Neuronal stem cell (in vitro differentiated cells): ENCODE measurements around the gene ZDHHC22.

ENCODE experiments used
- DNase-seq: peaks from one replicate; pipeline ENCODE4 v3.0.0-alpha.2; 2013; ENCODE audit warnings: low spot score
- H2AFZ ChIP-seq: one replicate; pipeline ENCODE4 v1.6.1; 2013; ENCODE audit warnings: mild to moderate bottlenecking, low read length, inconsistent platforms
- H2AK5ac ChIP-seq: 2 replicates; pipeline ENCODE4 v1.6.1; 2013; ENCODE audit warnings: low read depth, mild to moderate bottlenecking, inconsistent platforms, low read length, moderate library complexity, mixed read lengths
- H2BK120ac ChIP-seq: 2 replicates; pipeline ENCODE4 v1.6.1; 2013; ENCODE audit warnings: low read depth, mild to moderate bottlenecking, inconsistent platforms, low read length, moderate library complexity, mixed read lengths
- H2BK12ac ChIP-seq: one replicate; pipeline ENCODE4 v1.6.1; 2013; ENCODE audit warnings: low read length, inconsistent platforms
- H2BK15ac ChIP-seq: 2 replicates; pipeline ENCODE4 v1.6.1; 2013; ENCODE audit warnings: mild to moderate bottlenecking, low read length, inconsistent platforms, mixed read lengths
- H2BK5ac ChIP-seq: one replicate; pipeline ENCODE4 v1.6.1; 2013; ENCODE audit warnings: inconsistent platforms, mild to moderate bottlenecking, low read length, moderate library complexity
- H3K14ac ChIP-seq: one replicate; pipeline ENCODE4 v1.6.1; 2013; ENCODE audit warnings: low read length, inconsistent platforms
- H3K18ac ChIP-seq: 2 replicates; pipeline ENCODE4 v1.6.1; 2013; ENCODE audit warnings: low read length, inconsistent platforms
- H3K23ac ChIP-seq: 2 replicates; pipeline ENCODE4 v1.6.1; 2013; ENCODE audit warnings: low read depth, mild to moderate bottlenecking, mixed read lengths, low read length, inconsistent platforms; ENCODE audit not compliant: poor library complexity
- H3K27ac ChIP-seq: replicated peaks from 3 replicates; pipeline ENCODE4 v1.5.1; 2013; ENCODE audit warnings: low read length, inconsistent platforms
- H3K27me3 ChIP-seq, 3 experiments: 2 replicates each; pipeline ENCODE4 v1.6.1; 2013; ENCODE audit warnings: low read length in 3 of 3, mild to moderate bottlenecking in 2 of 3, inconsistent platforms in 1 of 3, low read depth in 1 of 3, mixed read lengths in 1 of 3, moderate library complexity in 1 of 3; ENCODE audit not compliant: control insufficient read depth in 3 of 3, insufficient read depth in 3 of 3
- H3K36me3 ChIP-seq, 2 donors: replicated peaks in 1 of 2; 2 replicates each; pipeline ENCODE4 v1.6.1; 2013; ENCODE audit warnings: low read length in 2 of 2; ENCODE audit not compliant: control insufficient read depth in 2 of 2, insufficient read depth in 2 of 2
- H3K4ac ChIP-seq: 2 replicates; pipeline ENCODE4 v1.6.1; 2013; ENCODE audit warnings: inconsistent platforms, mild to moderate bottlenecking, low read length, moderate library complexity
- H3K4me1 ChIP-seq, 2 donors: 1 replicate in 1 of 2; 2 replicates in 1 of 2; pipeline ENCODE4 v1.6.1; 2013; ENCODE audit warnings: low read length in 2 of 2, low read depth in 1 of 2; ENCODE audit not compliant: control insufficient read depth in 2 of 2, insufficient read depth in 1 of 2
- H3K4me2 ChIP-seq: one replicate; pipeline ENCODE4 v1.6.1; 2013; ENCODE audit warnings: mild to moderate bottlenecking, low read length, inconsistent platforms; ENCODE audit not compliant: insufficient read depth, poor library complexity, severe bottlenecking
- H3K4me3 ChIP-seq, 2 donors: 2 replicates each; pipeline ENCODE4 v1.5.1; 2013; ENCODE audit warnings: low read length in 2 of 2, mild to moderate bottlenecking in 2 of 2, inconsistent platforms in 1 of 2, moderate library complexity in 1 of 2
- H3K79me1 ChIP-seq: one replicate; pipeline ENCODE4 v1.6.1; 2013; ENCODE audit warnings: low read depth, mild to moderate bottlenecking, inconsistent platforms, low read length, moderate library complexity
- H3K9ac ChIP-seq: one replicate; pipeline ENCODE4 v1.6.1; 2013; ENCODE audit warnings: mild to moderate bottlenecking, low read depth, low read length, inconsistent platforms; ENCODE audit not compliant: poor library complexity
- H3K9me3 ChIP-seq, 2 donors: replicated peaks in 1 of 2; 2 replicates each; pipeline versions ENCODE3 to v1.6.1; 2013; ENCODE audit warnings: low read length in 2 of 2, mild to moderate bottlenecking in 2 of 2, inconsistent platforms in 1 of 2, low read depth in 1 of 2, mixed read lengths in 1 of 2, moderate library complexity in 1 of 2; ENCODE audit not compliant: control insufficient read depth in 2 of 2, insufficient read depth in 1 of 2
- H4K8ac ChIP-seq: one replicate; pipeline ENCODE4 v1.6.1; 2013; ENCODE audit warnings: low read depth, mild to moderate bottlenecking, inconsistent platforms, low read length, moderate library complexity
- H4K91ac ChIP-seq: one replicate; pipeline ENCODE4 v1.6.1; 2013; ENCODE audit warnings: low read length, low read depth, mild to moderate bottlenecking, inconsistent platforms; ENCODE audit not compliant: poor library complexity
- WGBS, 2 donors: extraction: QIAGEN DNeasy Blood & Tissue Kit; methylation state at CpG; one replicate each; pipeline ENCODE4 v1.1.7; 2013; ENCODE audit warnings: missing lambda C conversion rate in 2 of 2, mixed read lengths in 1 of 2; ENCODE audit not compliant: insufficient read length in 2 of 2, insufficient replicate concordance in 1 of 2; ENCODE audit errors: extremely low coverage in 2 of 2; 5-methylcytosine and 5-hydroxymethylcytosine counted together

Gene ZDHHC22

DNA sequence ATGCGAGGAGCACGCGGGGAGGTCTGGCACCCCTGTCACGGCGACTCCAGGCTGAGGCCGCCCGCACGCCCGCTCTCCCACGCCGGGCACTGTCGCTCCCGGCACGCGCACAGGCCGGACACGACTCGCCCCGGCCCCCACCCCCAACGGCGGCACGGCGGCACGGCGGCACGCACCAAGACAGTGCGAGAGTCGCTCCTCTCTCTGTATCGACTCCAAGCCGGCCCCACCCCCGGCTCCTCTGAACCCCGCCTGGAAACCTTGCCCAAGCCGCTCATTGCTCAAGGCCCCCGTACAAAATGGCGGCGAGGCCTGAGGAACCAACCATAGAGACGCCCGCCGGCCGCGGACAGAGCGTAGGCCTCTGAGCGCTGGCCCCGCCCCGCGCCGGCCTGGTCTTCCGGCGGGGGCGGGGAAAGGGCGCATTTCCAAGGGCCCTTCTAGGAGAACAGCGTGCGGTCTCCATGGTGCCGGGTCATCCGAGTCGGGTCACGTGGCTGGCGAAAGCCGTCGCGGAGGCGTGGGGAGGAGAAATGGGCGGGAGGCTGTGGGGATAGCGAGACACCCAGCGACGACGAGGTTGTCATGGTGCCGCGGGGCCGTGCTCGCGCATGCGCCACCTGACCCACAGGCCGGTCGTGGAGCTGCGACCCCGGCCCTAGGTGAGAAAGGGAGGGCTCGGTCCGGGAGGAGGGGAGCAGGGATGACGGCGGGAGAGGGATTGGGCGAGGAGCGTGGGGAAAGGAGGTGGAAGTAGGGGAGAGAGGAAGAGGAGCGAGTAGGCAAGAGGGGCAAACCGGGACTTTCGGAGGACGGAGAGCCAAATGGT lies 43.7 kb downstream of the ZDHHC22 start, which contains the start of gene CIPC:
Gene CIPC (plus strand): TSS at position 559 of the 829 bp plus-strand sequence. CDS start 7,451 bp downstream, outside the sequence.
- peak within 1 kb of the TSS; percentile 84 for H3K27ac ChIP-seq
- H4K8ac ChIP-seq = peak within 1 kb of the TSS; percentile 97
- peak within 1 kb of the TSS; percentile 94 for H3K23ac ChIP-seq
- H3K9me3 ChIP-seq = peaks cover 0 to 2% of the 10 kb centered on the region in 2 donors
- H2BK15ac ChIP-seq = peak within 1 kb of the TSS; percentile 100
- peak within 1 kb of the TSS; percentile 90 for H3K4ac ChIP-seq
- peak within 1 kb of the TSS; percentile 63 for H2BK12ac ChIP-seq
- no peaks in the 10 kb centered on the region for H3K27me3 ChIP-seq
- no CpG with 5 or more reads among the region's 87 CpGs for WGBS, 2 donors
- peak within 1 kb of the TSS; percentile 99 for H3K14ac ChIP-seq
- H2AFZ ChIP-seq = peak within 1 kb of the TSS; percentile 89
- H3K36me3 ChIP-seq = no peaks in the 10 kb centered on the region
- peaks cover 10 to 13% of the 10 kb centered on the region in 2 donors for H3K4me1 ChIP-seq
- peak within 1 kb of the TSS; percentile 96 for H2BK5ac ChIP-seq
- H2BK120ac ChIP-seq = peak within 1 kb of the TSS; percentile 92
- peak within 1 kb of the TSS; percentile 99 for H3K18ac ChIP-seq
- peak within 1 kb of the TSS; percentile 81 to 95 for H3K4me3 ChIP-seq
- peak within 1 kb of the TSS; percentile 96 for H4K91ac ChIP-seq
- H3K79me1 ChIP-seq = peaks cover 9% of the 10 kb centered on the region
- H2AK5ac ChIP-seq = peak within 1 kb of the TSS; percentile 99
- DNase-seq = peak; percentile 100
- peak within 1 kb of the TSS; percentile 100 for H3K9ac ChIP-seq
- H3K4me2 ChIP-seq = peak within 1 kb of the TSS; percentile 94

DNA sequence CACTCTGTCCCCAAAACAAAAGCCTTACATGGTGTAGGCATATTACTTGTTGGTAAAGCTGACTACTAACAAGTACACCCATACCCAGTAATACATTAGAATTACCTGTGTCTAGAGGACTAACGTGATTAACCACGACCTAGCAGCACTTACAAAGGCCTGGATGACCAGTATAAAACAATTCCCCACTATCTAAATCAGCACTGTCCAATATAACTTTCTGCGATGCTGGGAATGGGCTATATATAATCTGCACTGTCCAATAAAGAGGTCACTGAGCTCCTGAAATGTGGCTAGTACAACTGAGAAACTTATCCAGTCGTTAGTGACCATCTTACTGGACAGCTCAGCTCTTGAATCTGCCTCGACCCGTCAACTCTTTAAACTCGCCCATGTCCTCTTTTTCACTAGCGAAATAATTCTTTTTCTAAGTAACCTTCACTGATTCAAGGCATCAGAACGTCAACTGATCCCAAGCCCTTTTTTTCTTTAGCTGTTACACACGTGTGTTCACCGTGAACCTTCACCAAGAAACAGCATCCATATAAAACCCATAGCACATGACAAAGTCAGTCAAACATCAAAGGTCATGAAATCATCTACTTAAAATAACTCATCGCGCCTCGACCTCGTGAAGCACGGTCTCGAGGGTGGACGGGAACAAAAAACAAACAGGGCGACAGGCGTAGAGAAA lies 44.4 kb downstream of the ZDHHC22 start:
- Histone ChIP-seq H3K27ac (peak overlapping the region; percentile 84), H2BK12ac (no peak overlapping the region), H3K18ac (peak overlapping the region; percentile 94), H2AK5ac (peak overlapping the region; percentile 74), H2BK15ac (no peak overlapping the region), H3K79me1 (peaks cover 9% of the 10 kb centered on the region), H3K9me3 (peaks cover 0 to 2% of the 10 kb centered on the region in 2 donors), H3K14ac (peak overlapping the region; percentile 47), H3K4me2 (peak overlapping the region; percentile 78), H3K4ac (no peak overlapping the region), H3K23ac (peak overlapping the region; percentile 62), H3K9ac (peak overlapping the region; percentile 97), H3K36me3 (no peaks in the 10 kb centered on the region), H3K4me1 (peaks cover 10 to 13% of the 10 kb centered on the region in 2 donors), H4K91ac (no peak overlapping the region), H2BK5ac (peak overlapping the region; percentile 87), H3K4me3 (peak overlapping the region; percentile 81 to 89), H4K8ac (no peak overlapping the region), H2BK120ac (peak overlapping the region; percentile 85), H2AFZ (peak overlapping the region; percentile 86), H3K27me3 (no peaks in the 10 kb centered on the region)
- WGBS, 2 donors = no CpG with 5 or more reads among the region's 20 CpGs
- DNase-seq = no peak

DNA sequence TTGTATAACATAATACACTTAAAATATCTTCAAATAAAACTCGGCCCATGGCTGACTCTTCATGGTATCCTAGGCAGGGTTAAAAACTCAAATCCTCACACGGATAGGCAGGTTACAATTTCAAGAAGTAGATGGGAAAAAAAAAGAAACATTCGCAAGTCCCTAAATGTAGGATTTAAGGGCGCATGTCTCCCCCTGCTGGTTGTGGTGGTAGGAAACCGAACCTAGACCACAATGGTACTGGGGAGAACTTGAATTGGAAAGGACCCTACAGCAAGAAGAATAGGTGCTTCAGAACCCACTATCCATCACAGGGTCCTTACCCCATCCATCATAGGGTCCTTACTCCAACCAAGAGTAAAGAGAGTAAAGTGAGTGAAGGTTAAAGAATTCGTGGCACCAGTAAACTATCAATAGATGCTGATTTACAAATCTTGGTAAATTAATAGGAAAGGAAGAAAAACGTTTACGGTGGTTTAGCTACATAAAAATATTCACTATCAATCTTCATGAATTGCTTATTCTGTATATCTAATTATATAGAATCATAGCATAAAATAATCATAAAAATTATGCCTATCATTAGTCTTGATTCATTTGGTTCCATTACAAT lies 46.8 kb downstream of the ZDHHC22 start:
- H2BK15ac ChIP-seq = no peak overlapping the region
- no peak overlapping the region for H3K27ac ChIP-seq
- DNase-seq = peak; percentile 79
- no peak overlapping the region for H3K23ac ChIP-seq
- no peak overlapping the region for H2AFZ ChIP-seq
- H2BK5ac ChIP-seq = no peak overlapping the region
- H4K91ac ChIP-seq = no peak overlapping the region
- H2BK120ac ChIP-seq = no peak overlapping the region
- H3K18ac ChIP-seq = no peak overlapping the region
- H3K9ac ChIP-seq = no peak overlapping the region
- no peak overlapping the region for H2AK5ac ChIP-seq
- peaks cover 7% of the 10 kb centered on the region for H3K79me1 ChIP-seq
- peaks cover 2 to 11% of the 10 kb centered on the region in 2 donors for H3K9me3 ChIP-seq
- no CpG with 5 or more reads among the region's 8 CpGs for WGBS, 2 donors
- H2BK12ac ChIP-seq = no peak overlapping the region
- no peak overlapping the region for H3K4me2 ChIP-seq
- H3K27me3 ChIP-seq = no peaks in the 10 kb centered on the region
- H3K4me1 ChIP-seq = peaks cover 10 to 11% of the 10 kb centered on the region in 2 donors
- no peak overlapping the region for H3K4ac ChIP-seq
- no peak overlapping the region for H3K14ac ChIP-seq
- H3K4me3 ChIP-seq = no peak overlapping the region
- H3K36me3 ChIP-seq = no peaks in the 10 kb centered on the region
- no peak overlapping the region for H4K8ac ChIP-seq
